ENCODE measurements around the gene MCM5. TPM values are rescaled to one million over a fixed set of nuclear protein-coding genes. Genes with fewer than 3 reads are reported as not detected.

MCM5 gene
- total RNA-seq, 1 experiment from 2014 or later = 274 TPM

GRCh38 chr22:35380013-35380412 is 19.9 kb upstream of the MCM5 start:
- Histone ChIP-seq H3K9me3 (ENCODE audit: control insufficient read depth, low read depth, low read length) (no peaks in the 10 kb centered on the region), H2BK12ac (ENCODE audit: insufficient read length, low read depth, low read length) (no peak overlapping the region), H3K27me3 (ENCODE audit: insufficient read depth, low read length) (no peaks in the 10 kb centered on the region), H3K23me2 (ENCODE audit: insufficient read length, low read depth, low read length, poor library complexity, severe bottlenecking) (peaks cover 7% of the 10 kb centered on the region), H3K4ac (ENCODE audit: low read depth, low read length) (no peak overlapping the region), H3K14ac (ENCODE audit: insufficient read depth, low read length) (no peak overlapping the region), H2BK120ac (ENCODE audit: low read depth, low read length, poor library complexity, severe bottlenecking) (no peak overlapping the region), H3K4me2 (ENCODE audit: insufficient read depth, insufficient read length, low read length) (no peak overlapping the region), H3K4me1 (ENCODE audit: insufficient read depth, low read length) (peaks cover 9% of the 10 kb centered on the region; the same call in 1 of the 2 replicates), H2BK5ac (ENCODE audit: insufficient read length, low read length) (no peak overlapping the region), H2AK5ac (ENCODE audit: insufficient read length, low read length) (peak overlapping the region; percentile 25), H3K18ac (ENCODE audit: insufficient read length, low read depth, low read length) (no peak overlapping the region), H3K56ac (ENCODE audit: insufficient read length, low read depth, low read length) (no peak overlapping the region), H4K20me1 (ENCODE audit: control insufficient read depth, insufficient read depth, insufficient read length) (no peaks in the 10 kb centered on the region), H4K8ac (replicated peaks; ENCODE audit: insufficient read length, low read depth, low read length) (no peak overlapping the region), H3K9ac (ENCODE audit: extremely low read depth, insufficient read length, low read length) (no peak overlapping the region), H2BK20ac (ENCODE audit: low read depth, low read length, poor library complexity, severe bottlenecking) (no peak overlapping the region), H2AFZ (ENCODE audit: low read length) (no peak overlapping the region), H2BK15ac (ENCODE audit: low read depth, low read length) (no peak overlapping the region), H3K23ac (ENCODE audit: insufficient read length, low read depth, low read length) (no peak overlapping the region), H4K91ac (ENCODE audit: insufficient read length, low read depth, low read length) (no peak overlapping the region), H3K79me2 (ENCODE audit: insufficient read depth, low read length) (no peaks in the 10 kb centered on the region), H3T11ph (ENCODE audit: low read length) (no peak overlapping the region), H3K27ac (ENCODE audit: insufficient read length, low read depth, low read length) (no peak overlapping the region), H4K5ac (ENCODE audit: insufficient read length, low read depth, low read length) (no peak overlapping the region), H3K79me1 (ENCODE audit: insufficient read depth, low read depth, low read length, poor library complexity, severe bottlenecking) (no peaks in the 10 kb centered on the region)
- H3K9me3 Mint-ChIP-seq = no peaks in the 10 kb centered on the region; a peak in 1 of 5 replicates
- peak overlapping the region in 1 of 2 experiments; percentile 66; a peak in 1 of 5 replicates for H3K4me3 Mint-ChIP-seq
- no peak for DNase-seq
- peaks cover 54 to 64% of the 10 kb centered on the region in 2 experiments for H3K4me1 Mint-ChIP-seq
- no CpG with 5 or more reads among the region's 6 CpGs for WGBS (ENCODE audit: extremely low coverage, insufficient read length, low lambda C conversion rate)
- TF ChIP-seq CTCF (conservative IDR thresholded peaks at IDR 0.05) = no peak
- H3K36me3 Mint-ChIP-seq (ENCODE audit: insufficient read depth in 1 of 3, low read depth in 3 of 3) = peaks cover 0 to 21% (median 3%) of the 10 kb centered on the region in 3 experiments; a peak in 4 of 7 replicates
- peaks cover 1% of the 10 kb centered on the region; the same call in 1 of the 2 replicates for H3K27me3 Mint-ChIP-seq (ENCODE audit: low read depth)
- no peak overlapping the region; a peak in 1 of 7 replicates for H3K27ac Mint-ChIP-seq
